HCT116 (cell line): ENCODE results near the gene CLEC4G. TPM values are rescaled to one million over a fixed set of nuclear protein-coding genes. Genes with fewer than 3 reads are reported as not detected.

Experiments used
- ATAC-seq: fragments of 200-7000 bp; cut with Tn5 transposase; 2 replicates; pipeline ENCODE4 v1.9.1; 2020; ENCODE audit warnings: mild to moderate bottlenecking, moderate library complexity
- BruUV-seq: library from RNA; stranded (reverse); fragments of 400-500 nt; replicated peaks from 2 replicates; lab custom pipeline; 2021; lab: Mats Ljungman, UMichigan
- CTCF ChIA-PET: fragments of 300-600 bp; sonication (Branson Sonifier 250); formaldehyde crosslinking; loops from one replicate; lab custom pipeline; 2021; ENCODE audit warnings: antibody characterized with exemption; lab: Charles Lee
- POLR2A ChIA-PET: fragments of 300-600, 350-600 bp; sonication (Branson Sonifier 250); formaldehyde crosslinking; loops from one replicate; lab custom pipeline; 2021; ENCODE audit warnings: antibody characterized with exemption; lab: Charles Lee
- RAD21 ChIA-PET, 2 experiments: fragments of 300-600 bp; sonication (Branson Sonifier 250); formaldehyde crosslinking; loops; one replicate each; lab custom pipeline; 2023; ENCODE audit warnings: low total read pairs in 2 of 2; ENCODE audit not compliant: uncharacterized antibody in 2 of 2, unreplicated experiment in 2 of 2, low non-redundant PET in 1 of 2; lab: Charles Lee
- DNase-seq: peaks from one replicate; pipeline ENCODE4 v3.0.0-alpha.2; 2010; ENCODE audit warnings: low read depth, low spot score
- H2AFZ ChIP-seq: fragments of 200-600 bp; shearing (Covaris generic), sonication (generic); 2 replicates; pipeline ENCODE4 v1.6.1; 2017; ENCODE audit warnings: low read depth, mixed run types, mixed read lengths, antibody characterized with exemption, low read length; ENCODE audit not compliant: poor library complexity, severe bottlenecking
- H3K27ac ChIP-seq: 2 replicates; pipeline ENCODE4 v1.5.1; 2012; ENCODE audit warnings: low read depth, low read length
- H3K27me3 ChIP-seq: fragments of 200-600 bp; sonication (generic); 2 replicates; pipeline ENCODE4 v1.6.1; 2016; ENCODE audit warnings: mixed run types, low read length, mixed read lengths; ENCODE audit not compliant: insufficient read depth
- H3K36me3 ChIP-seq, 2 experiments: fragments of 200-500 bp in 1 of 2; fragments of 200-600 bp in 1 of 2; sonication (Bioruptor generic) in 1 of 2; sonication (generic) in 1 of 2; 2 replicates each; pipeline versions ENCODE4 v1.5.1 to v1.6.1; 2014 to 2016; ENCODE audit warnings: low read length in 2 of 2, inconsistent platforms in 1 of 2, mixed read lengths in 1 of 2, mixed run types in 1 of 2; ENCODE audit not compliant: insufficient read depth in 2 of 2, control insufficient read depth in 1 of 2
- H3K4me1 ChIP-seq, 2 experiments: fragments of 200-600 bp in 1 of 2; sonication (generic) in 1 of 2; 2 replicates each; pipeline versions ENCODE4 v1.5.1 to v1.6.1; 2012 to 2017; ENCODE audit warnings: low read length in 2 of 2, inconsistent platforms in 1 of 2, mild to moderate bottlenecking in 1 of 2, mixed read lengths in 1 of 2, mixed run types in 1 of 2, moderate library complexity in 1 of 2; ENCODE audit not compliant: insufficient read depth in 2 of 2, control insufficient read depth in 1 of 2
- H3K4me2 ChIP-seq: fragments of 200-600 bp; sonication (generic); 2 replicates; pipeline ENCODE4 v1.6.1; 2017; ENCODE audit warnings: mixed run types, low read length, mixed read lengths
- H3K4me3 ChIP-seq, 2 experiments: fragments of 200-600 bp in 1 of 2; sonication (generic) in 1 of 2; replicated peaks in 1 of 2; 2 replicates each; pipeline ENCODE4 v1.5.1; 2011 to 2016; ENCODE audit warnings: low read length in 2 of 2, control low read depth in 1 of 2, low read depth in 1 of 2, mild to moderate bottlenecking in 1 of 2, mixed read lengths in 1 of 2, mixed run types in 1 of 2
- H3K79me2 ChIP-seq: fragments of 200-600 bp; sonication (generic); 2 replicates; pipeline ENCODE4 v1.6.1; 2017; ENCODE audit warnings: mild to moderate bottlenecking, mixed run types, low read length, moderate library complexity, mixed read lengths; ENCODE audit not compliant: insufficient read depth
- H3K9ac ChIP-seq: fragments of 200-600 bp; sonication (generic); 2 replicates; pipeline ENCODE4 v1.6.1; 2016; ENCODE audit warnings: low read length, mixed read lengths
- H3K9me2 ChIP-seq: fragments of 200-600 bp; sonication (generic), shearing (Covaris generic); 2 replicates; pipeline ENCODE4 v1.6.1; 2017; ENCODE audit warnings: mixed run types, mild to moderate bottlenecking, moderate library complexity; ENCODE audit not compliant: insufficient read depth
- H3K9me3 ChIP-seq, 2 experiments: fragments of 200-500 bp in 1 of 2; fragments of 200-600 bp in 1 of 2; sonication (Bioruptor generic) in 1 of 2; sonication (generic) in 1 of 2; 2 replicates each; pipeline ENCODE4 v1.6.1; 2014 to 2017; ENCODE audit warnings: low read length in 2 of 2, mixed read lengths in 2 of 2, inconsistent platforms in 1 of 2, low read depth in 1 of 2, mild to moderate bottlenecking in 1 of 2, mixed run types in 1 of 2, moderate library complexity in 1 of 2; ENCODE audit not compliant: control insufficient read depth in 1 of 2, insufficient read depth in 1 of 2
- H4K20me1 ChIP-seq: fragments of 200-600 bp; sonication (generic), shearing (Covaris generic); 2 replicates; pipeline ENCODE4 v1.6.1; 2017; ENCODE audit warnings: mixed run types, mild to moderate bottlenecking, moderate library complexity; ENCODE audit not compliant: insufficient read depth
- CEBPB ChIP-seq: IDR thresholded peaks from 2 replicates; pipeline ENCODE4 v1.6.1; 2012; ENCODE audit warnings: low read depth
- EZH2 ChIP-seq: fragments of 200-600 bp; sonication (generic); IDR thresholded peaks from 2 replicates; pipeline ENCODE4 v1.6.1; 2017; ENCODE audit warnings: antibody characterized with exemption, mixed run types
- EZH2phosphoT487 ChIP-seq: fragments of 200-600 bp; IDR thresholded peaks from 2 replicates; pipeline ENCODE4 v1.6.1; 2018; ENCODE audit warnings: antibody characterized with exemption, borderline replicate concordance
- POLR2AphosphoS5 ChIP-seq: IDR thresholded peaks from 2 replicates; pipeline ENCODE4 v1.6.1; 2011; ENCODE audit warnings: mild to moderate bottlenecking, low read depth, low read length, moderate library complexity
- SP1 ChIP-seq: IDR thresholded peaks from 2 replicates; pipeline ENCODE4 v1.6.1; 2012; ENCODE audit warnings: low read depth
- TCF7L2 ChIP-seq: IDR thresholded peaks from 2 replicates; pipeline ENCODE4 v1.7.0; 2011; ENCODE audit warnings: borderline replicate concordance, inconsistent platforms; ENCODE audit not compliant: insufficient read depth, insufficient read length; ENCODE audit errors: extremely low read depth
- YY1 ChIP-seq: IDR thresholded peaks from 2 replicates; pipeline ENCODE4 v1.6.1; 2011; ENCODE audit warnings: low read length, low read depth, moderate library complexity, mild to moderate bottlenecking; ENCODE audit not compliant: insufficient replicate concordance; ENCODE audit errors: extremely low read depth
- ZNF274 ChIP-seq: fragments of 200-500 bp; sonication (Bioruptor generic); IDR thresholded peaks from 2 replicates; pipeline ENCODE4 v1.6.1; 2014; ENCODE audit warnings: mild to moderate bottlenecking, low read depth, low read length, inconsistent platforms
- intact Hi-C: fragments of 100-400 bp; cut with micrococcal nuclease; formaldehyde crosslinking; loops from 2 replicates; pipeline ENCODE4 v1.10.0; 2022
- total RNA-seq: library from RNA; stranded (reverse); gene quantifications from one replicate; pipeline ENCODE4 v1.2.1, GENCODE V29; 2021; ENCODE audit not compliant: unreplicated experiment
- TF ChIP-seq, protein P1 (sequence below): IDR thresholded peaks from 2 replicates; pipeline ENCODE4 v1.6.1; 2012; ENCODE audit warnings: low read depth

The CLEC4G gene
- total RNA-seq, 1 experiment from 2014 or later = not detected

DNA sequence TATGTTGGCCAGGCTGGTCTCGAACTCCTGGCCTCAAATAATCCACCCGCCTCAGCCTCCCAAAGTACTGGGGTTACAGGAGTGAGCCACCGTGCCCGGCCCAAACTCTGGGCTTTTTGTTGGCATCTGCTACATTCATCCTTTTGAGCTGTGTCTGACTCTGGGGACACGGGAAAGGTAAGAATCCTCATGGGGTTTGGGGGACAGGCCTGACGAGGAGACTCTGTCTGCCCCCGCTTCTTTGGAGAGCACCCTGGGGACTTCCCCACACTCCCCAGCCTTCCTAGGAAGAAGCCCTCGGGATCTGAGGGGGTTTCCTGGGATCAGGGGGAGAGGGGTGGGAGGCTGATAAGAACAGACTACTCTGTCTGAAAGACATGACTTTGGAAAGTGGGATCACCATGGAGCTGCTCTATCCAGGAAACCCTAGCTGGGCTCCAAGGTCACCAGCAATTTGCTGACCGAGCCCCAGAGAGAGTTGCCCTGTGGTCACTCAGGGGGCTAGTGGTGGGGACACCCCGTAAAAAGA lies 21.9 kb downstream of the CLEC4G start (continued):
- TF ChIP-seq CEBPB (no peak), ZNF274 (no peak), SP1 (no peak), EZH2phosphoT487 (no peak), EZH2 (no peak), TCF7L2 (no peak)

DNA sequence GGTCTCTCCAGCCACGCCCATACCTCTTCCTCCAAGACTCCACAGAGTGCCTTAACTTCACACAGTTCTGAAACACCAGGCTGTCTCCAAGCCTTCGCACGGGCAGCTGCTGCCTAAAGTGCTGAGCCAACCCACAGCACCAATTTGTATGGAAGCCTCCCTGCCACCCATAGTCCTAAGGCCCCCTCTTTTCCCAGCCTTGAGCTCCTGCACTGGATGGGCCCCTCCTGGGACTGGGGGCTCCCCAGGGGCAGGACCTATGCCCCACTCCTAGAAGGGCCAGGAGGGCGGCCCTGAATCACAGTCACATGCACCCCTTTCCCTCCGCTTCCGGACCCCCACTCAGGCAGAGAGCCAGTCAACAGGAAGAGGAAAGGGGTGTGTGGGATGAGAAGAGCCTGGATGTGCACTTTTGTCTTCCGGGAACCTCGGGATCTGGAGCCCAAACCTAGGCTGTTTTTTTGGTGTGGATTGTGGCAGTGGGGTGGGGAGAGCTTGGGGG lies 24.9 kb downstream of the CLEC4G start:
- H3K4me1 ChIP-seq = no peaks in the 10 kb centered on the region
- H3K79me2 ChIP-seq = no peaks in the 10 kb centered on the region
- intact Hi-C loops = no loop called here
- no peak overlapping the region for H2AFZ ChIP-seq
- H3K9me2 ChIP-seq = no peaks in the 10 kb centered on the region
- H4K20me1 ChIP-seq = no peaks in the 10 kb centered on the region
- H3K36me3 ChIP-seq = no peaks in the 10 kb centered on the region
- ChIA-PET POLR2A (no interaction called here), CTCF (no interaction called here), RAD21 (no interaction called here)
- H3K27ac ChIP-seq = no peak overlapping the region
- BruUV-seq = no TSS peak
- TF ChIP-seq POLR2AphosphoS5 = no peak
- TF ChIP-seq, protein P1, sequence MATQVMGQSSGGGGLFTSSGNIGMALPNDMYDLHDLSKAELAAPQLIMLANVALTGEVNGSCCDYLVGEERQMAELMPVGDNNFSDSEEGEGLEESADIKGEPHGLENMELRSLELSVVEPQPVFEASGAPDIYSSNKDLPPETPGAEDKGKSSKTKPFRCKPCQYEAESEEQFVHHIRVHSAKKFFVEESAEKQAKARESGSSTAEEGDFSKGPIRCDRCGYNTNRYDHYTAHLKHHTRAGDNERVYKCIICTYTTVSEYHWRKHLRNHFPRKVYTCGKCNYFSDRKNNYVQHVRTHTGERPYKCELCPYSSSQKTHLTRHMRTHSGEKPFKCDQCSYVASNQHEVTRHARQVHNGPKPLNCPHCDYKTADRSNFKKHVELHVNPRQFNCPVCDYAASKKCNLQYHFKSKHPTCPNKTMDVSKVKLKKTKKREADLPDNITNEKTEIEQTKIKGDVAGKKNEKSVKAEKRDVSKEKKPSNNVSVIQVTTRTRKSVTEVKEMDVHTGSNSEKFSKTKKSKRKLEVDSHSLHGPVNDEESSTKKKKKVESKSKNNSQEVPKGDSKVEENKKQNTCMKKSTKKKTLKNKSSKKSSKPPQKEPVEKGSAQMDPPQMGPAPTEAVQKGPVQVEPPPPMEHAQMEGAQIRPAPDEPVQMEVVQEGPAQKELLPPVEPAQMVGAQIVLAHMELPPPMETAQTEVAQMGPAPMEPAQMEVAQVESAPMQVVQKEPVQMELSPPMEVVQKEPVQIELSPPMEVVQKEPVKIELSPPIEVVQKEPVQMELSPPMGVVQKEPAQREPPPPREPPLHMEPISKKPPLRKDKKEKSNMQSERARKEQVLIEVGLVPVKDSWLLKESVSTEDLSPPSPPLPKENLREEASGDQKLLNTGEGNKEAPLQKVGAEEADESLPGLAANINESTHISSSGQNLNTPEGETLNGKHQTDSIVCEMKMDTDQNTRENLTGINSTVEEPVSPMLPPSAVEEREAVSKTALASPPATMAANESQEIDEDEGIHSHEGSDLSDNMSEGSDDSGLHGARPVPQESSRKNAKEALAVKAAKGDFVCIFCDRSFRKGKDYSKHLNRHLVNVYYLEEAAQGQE = no peak
- no peak for TF ChIP-seq YY1
- ATAC-seq (no peak), DNase-seq (no peak)
- no peak overlapping the region for H3K4me2 ChIP-seq
- H3K27me3 ChIP-seq = no peaks in the 10 kb centered on the region
- no peaks in the 10 kb centered on the region for H3K9me3 ChIP-seq
- no peak overlapping the region for H3K4me3 ChIP-seq
- no peak overlapping the region for H3K9ac ChIP-seq
